DND-41 (cell line): ENCODE results near the gene CDC42BPG.

ENCODE experiments used
- ATAC-seq: fragments of 200-7000 bp; cut with Tn5 transposase; 3 replicates; pipeline ENCODE4 v1.9.1; 2021; ENCODE audit warnings: low read depth; ENCODE audit not compliant: insufficient read depth
- DNase-seq: peaks from one replicate; pipeline ENCODE4 v3.0.0-alpha.2; 2020
- H2AFZ ChIP-seq: 2 replicates; pipeline ENCODE4 v1.6.0; 2012; ENCODE audit warnings: low read depth, low read length
- H3K27ac ChIP-seq: 2 replicates; pipeline ENCODE4 v1.5.1; 2012; ENCODE audit warnings: low read length, inconsistent platforms
- H3K27me3 ChIP-seq: fragments of 200-600 bp; sonication (generic); 2 replicates; pipeline ENCODE4 v1.6.0; 2012; ENCODE audit warnings: low read length, mild to moderate bottlenecking, inconsistent platforms; ENCODE audit not compliant: insufficient read depth, poor library complexity
- H3K36me3 ChIP-seq: 2 replicates; pipeline ENCODE4 v1.5.1; 2012; ENCODE audit warnings: low read length, inconsistent platforms; ENCODE audit not compliant: insufficient read depth
- H3K4me1 ChIP-seq: 2 replicates; pipeline ENCODE4 v1.5.1; 2012; ENCODE audit warnings: mild to moderate bottlenecking, low read length; ENCODE audit not compliant: insufficient read depth
- H3K4me2 ChIP-seq: 2 replicates; pipeline ENCODE4 v1.6.0; 2012; ENCODE audit warnings: mild to moderate bottlenecking, moderate library complexity, low read length, inconsistent platforms; ENCODE audit not compliant: insufficient read depth
- H3K4me3 ChIP-seq, 2 experiments: fragments of 200-600 bp in 1 of 2; shearing (Covaris generic) in 1 of 2; 2 replicates each; pipeline ENCODE4 v1.5.1; 2012 to 2016; ENCODE audit warnings: inconsistent platforms in 2 of 2, low read length in 2 of 2, mild to moderate bottlenecking in 2 of 2, low read depth in 1 of 2, moderate library complexity in 1 of 2
- H3K79me2 ChIP-seq: 2 replicates; pipeline ENCODE4 v1.6.0; 2012; ENCODE audit warnings: low read length, inconsistent platforms; ENCODE audit not compliant: insufficient read depth
- H3K9ac ChIP-seq: 2 replicates; pipeline ENCODE4 v1.6.0; 2012; ENCODE audit warnings: low read depth, mild to moderate bottlenecking, inconsistent platforms, low read length, moderate library complexity
- H3K9me3 ChIP-seq: 2 replicates; pipeline ENCODE4 v1.5.1; 2012; ENCODE audit warnings: low read length, moderate library complexity, mild to moderate bottlenecking, inconsistent platforms; ENCODE audit not compliant: insufficient read depth, severe bottlenecking
- H4K20me1 ChIP-seq: 2 replicates; pipeline ENCODE4 v1.6.0; 2012; ENCODE audit warnings: low read length; ENCODE audit not compliant: insufficient read depth
- EZH2 ChIP-seq: IDR thresholded peaks from 3 replicates; pipeline ENCODE4 v1.6.1; 2012; ENCODE audit warnings: borderline replicate concordance, low read depth, mild to moderate bottlenecking, moderate library complexity, low read length, inconsistent platforms; ENCODE audit not compliant: severe bottlenecking
- TF ChIP-seq, protein P1 (sequence below): IDR thresholded peaks from 2 replicates; pipeline ENCODE4 v1.5.1; 2012; ENCODE audit warnings: borderline replicate concordance, low read length, moderate library complexity, mild to moderate bottlenecking; ENCODE audit not compliant: poor library complexity, severe bottlenecking; ENCODE audit errors: extremely low read depth

CDC42BPG gene

DNA sequence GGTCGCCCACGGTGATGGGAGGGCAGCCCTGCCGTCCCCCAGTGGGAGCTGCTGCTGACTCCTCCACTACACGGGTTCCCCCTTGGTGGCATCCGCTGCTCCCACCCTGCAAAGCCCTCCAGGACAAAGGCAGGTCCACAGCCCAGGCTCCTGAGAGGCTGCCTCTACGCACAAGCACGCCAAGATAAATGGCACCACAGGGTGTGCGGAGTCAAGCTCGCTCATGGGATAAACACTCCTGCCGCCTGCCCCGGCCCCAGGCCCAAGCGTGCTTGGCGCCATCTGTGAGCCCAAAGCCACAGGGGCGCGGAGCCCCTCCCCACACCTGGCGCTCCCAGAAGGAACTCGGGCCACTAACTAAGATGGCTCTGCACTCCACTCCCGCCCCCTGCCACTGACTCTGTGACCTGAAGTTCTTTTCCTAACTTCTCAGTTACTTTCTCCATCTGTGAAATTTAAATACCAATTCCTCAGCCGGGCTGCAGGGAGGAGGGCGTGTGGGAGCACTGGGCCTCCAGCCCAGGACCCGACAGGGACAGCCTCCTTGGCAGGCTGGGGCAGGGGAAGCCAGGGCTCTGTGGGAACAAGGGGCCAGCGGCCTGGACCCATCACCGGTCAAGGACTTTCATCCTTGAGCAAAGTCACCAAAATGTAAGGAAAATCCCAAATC lies 19.1 kb upstream of the CDC42BPG start:
- Histone ChIP-seq H3K4me3 (no peak overlapping the region), H3K9me3 (no peaks in the 10 kb centered on the region), H3K4me1 (peaks cover 45% of the 10 kb centered on the region), H2AFZ (no peak overlapping the region), H3K79me2 (peaks cover 51% of the 10 kb centered on the region), H4K20me1 (peaks cover 2% of the 10 kb centered on the region; the same call in 1 of the 2 replicates), H3K27ac (peak overlapping the region; percentile 49; the same call in 1 of the 2 replicates), H3K27me3 (no peaks in the 10 kb centered on the region), H3K9ac (no peak overlapping the region), H3K4me2 (no peak overlapping the region), H3K36me3 (peaks cover 7% of the 10 kb centered on the region)
- ATAC-seq: no peak
- no peak for DNase-seq
- TF ChIP-seq EZH2: no peak
- TF ChIP-seq, protein P1, sequence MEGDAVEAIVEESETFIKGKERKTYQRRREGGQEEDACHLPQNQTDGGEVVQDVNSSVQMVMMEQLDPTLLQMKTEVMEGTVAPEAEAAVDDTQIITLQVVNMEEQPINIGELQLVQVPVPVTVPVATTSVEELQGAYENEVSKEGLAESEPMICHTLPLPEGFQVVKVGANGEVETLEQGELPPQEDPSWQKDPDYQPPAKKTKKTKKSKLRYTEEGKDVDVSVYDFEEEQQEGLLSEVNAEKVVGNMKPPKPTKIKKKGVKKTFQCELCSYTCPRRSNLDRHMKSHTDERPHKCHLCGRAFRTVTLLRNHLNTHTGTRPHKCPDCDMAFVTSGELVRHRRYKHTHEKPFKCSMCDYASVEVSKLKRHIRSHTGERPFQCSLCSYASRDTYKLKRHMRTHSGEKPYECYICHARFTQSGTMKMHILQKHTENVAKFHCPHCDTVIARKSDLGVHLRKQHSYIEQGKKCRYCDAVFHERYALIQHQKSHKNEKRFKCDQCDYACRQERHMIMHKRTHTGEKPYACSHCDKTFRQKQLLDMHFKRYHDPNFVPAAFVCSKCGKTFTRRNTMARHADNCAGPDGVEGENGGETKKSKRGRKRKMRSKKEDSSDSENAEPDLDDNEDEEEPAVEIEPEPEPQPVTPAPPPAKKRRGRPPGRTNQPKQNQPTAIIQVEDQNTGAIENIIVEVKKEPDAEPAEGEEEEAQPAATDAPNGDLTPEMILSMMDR: no peak

DNA sequence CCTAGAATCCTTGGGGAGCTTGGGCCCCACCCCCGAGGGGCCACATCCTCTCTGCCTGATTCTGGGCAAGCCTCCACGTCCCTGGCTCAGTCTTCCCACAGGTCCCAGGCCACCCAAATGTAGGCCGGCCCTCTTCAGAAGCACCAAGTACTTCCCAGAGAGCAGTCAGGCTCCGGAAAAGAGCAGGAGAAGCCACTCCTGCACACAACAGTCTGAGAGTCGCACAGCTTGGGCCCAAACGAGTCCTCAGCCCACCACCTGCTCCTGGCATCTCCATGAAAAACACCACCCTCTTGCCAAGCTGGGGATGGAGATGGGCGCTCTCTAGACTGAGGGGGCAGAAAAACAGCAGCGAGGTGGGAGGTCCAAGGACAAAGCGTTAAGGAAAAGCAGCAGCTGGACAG lies 18.5 kb upstream of the CDC42BPG start:
- Histone ChIP-seq H3K9ac (no peak overlapping the region), H3K27me3 (no peaks in the 10 kb centered on the region), H3K4me3 (no peak overlapping the region), H3K9me3 (no peaks in the 10 kb centered on the region), H2AFZ (no peak overlapping the region), H3K4me2 (no peak overlapping the region), H3K27ac (peak overlapping the region; percentile 49), H3K79me2 (peaks cover 51% of the 10 kb centered on the region), H3K36me3 (peaks cover 4% of the 10 kb centered on the region), H4K20me1 (peaks cover 2% of the 10 kb centered on the region; the same call in 1 of the 2 replicates), H3K4me1 (peaks cover 49% of the 10 kb centered on the region)
- TF ChIP-seq, protein P1: no peak
- no peak for TF ChIP-seq EZH2
- ATAC-seq (no peak), DNase-seq (no peak)

DNA sequence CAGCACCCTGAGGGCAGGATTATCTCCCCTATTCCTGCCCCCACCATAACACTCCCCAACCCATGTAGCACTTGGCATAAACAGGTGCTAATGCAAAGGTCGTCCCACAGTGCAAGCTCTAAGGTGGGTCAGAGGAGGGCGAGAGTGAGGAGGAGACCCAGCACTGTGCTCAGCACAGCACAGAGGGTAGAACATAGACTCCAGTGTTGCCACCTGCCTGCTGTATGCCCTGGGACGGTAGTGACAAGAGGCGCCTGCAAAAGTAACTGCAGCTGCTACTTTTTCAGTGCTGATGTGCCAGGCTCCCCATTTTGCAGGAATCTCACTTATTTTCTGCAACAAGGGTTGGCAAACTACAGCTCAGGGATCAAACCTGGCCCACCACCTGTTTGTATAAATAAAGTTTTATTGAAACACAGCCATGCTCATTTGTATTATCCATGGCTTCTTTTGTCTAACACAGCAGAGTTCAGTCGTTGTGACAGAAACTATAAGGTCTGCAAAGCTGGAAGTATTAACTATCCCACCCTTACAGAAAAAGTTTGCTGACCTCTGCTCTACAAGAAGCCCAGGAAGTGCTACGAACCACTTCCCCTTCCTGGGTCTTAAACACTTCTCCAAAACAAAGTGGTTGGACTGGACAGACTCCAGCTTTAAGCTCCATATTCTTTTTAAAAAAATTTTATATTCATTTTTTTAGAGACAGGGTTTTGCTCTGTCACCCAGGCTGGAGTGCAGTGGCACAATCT lies 16.9 kb upstream of the CDC42BPG start:
- H3K4me1 ChIP-seq: peaks cover 53% of the 10 kb centered on the region
- peaks cover 14% of the 10 kb centered on the region for H3K36me3 ChIP-seq
- TF ChIP-seq EZH2: no peak
- TF ChIP-seq, protein P1: no peak
- no peak overlapping the region for H3K9ac ChIP-seq
- peaks cover 54% of the 10 kb centered on the region for H3K79me2 ChIP-seq
- no peak overlapping the region for H3K4me3 ChIP-seq
- H3K27ac ChIP-seq: peak overlapping the region; percentile 65
- no peak overlapping the region for H2AFZ ChIP-seq
- H3K4me2 ChIP-seq: no peak overlapping the region
- no peaks in the 10 kb centered on the region for H3K27me3 ChIP-seq
- ATAC-seq (no peak), DNase-seq (no peak)
- no peaks in the 10 kb centered on the region for H3K9me3 ChIP-seq
- H4K20me1 ChIP-seq: peaks cover 2% of the 10 kb centered on the region; the same call in 1 of the 2 replicates
